Endothelial cell of umbilical vein (primary cell): ENCODE results near the gene NQO1. TPM values are rescaled to one million over a fixed set of nuclear protein-coding genes. Genes with fewer than 3 reads are reported as not detected.

ENCODE experiments used
- BruUV-seq: library from RNA; stranded (reverse); fragments of 400-500 nt; replicated peaks from 2 replicates; lab custom pipeline; 2021; lab: Mats Ljungman, UMichigan
- CTCF ChIA-PET: fragments of 300-600, 350-600 bp; sonication (Branson Sonifier 250); formaldehyde crosslinking; loops from one replicate; lab custom pipeline; 2021; ENCODE audit warnings: antibody characterized with exemption, inconsistent platforms; lab: Charles Lee
- POLR2A ChIA-PET: fragments of 300-600, 350-600 bp; sonication (Branson Sonifier 250); formaldehyde crosslinking; loops from one replicate; lab custom pipeline; 2021; ENCODE audit warnings: antibody characterized with exemption, inconsistent platforms; lab: Charles Lee
- DNase-seq: peaks from one replicate; pipeline ENCODE4 v3.0.0-alpha.2; 2011; ENCODE audit warnings: low read depth, low spot score
- FAIRE-seq: peaks from 2 replicates; lab custom pipeline; 2011; peaks lifted over from hg19 to GRCh38; lab: Jason Lieb, UNC
- H2AFZ ChIP-seq: 2 replicates; pipeline ENCODE4 v1.6.0; 2012; ENCODE audit warnings: low read depth, low read length, control low read depth, inconsistent platforms
- H3K27ac ChIP-seq: 2 replicates; pipeline ENCODE4 v1.5.1; 2011; ENCODE audit warnings: low read depth, mild to moderate bottlenecking, control low read depth, low read length, moderate library complexity; ENCODE audit not compliant: insufficient read depth
- H3K27me3 ChIP-seq, 2 experiments: 2 replicates each; pipeline versions ENCODE4 v1.6.0 to v1.6.1; 2011; ENCODE audit warnings: low read length in 2 of 2, mixed read lengths in 1 of 2; ENCODE audit not compliant: control insufficient read depth in 2 of 2, insufficient read depth in 2 of 2
- H3K36me3 ChIP-seq, 2 experiments: 2 replicates in 1 of 2; 3 replicates in 1 of 2; pipeline ENCODE4 v1.5.1; 2011; ENCODE audit warnings: low read length in 2 of 2, mild to moderate bottlenecking in 1 of 2, moderate library complexity in 1 of 2; ENCODE audit not compliant: control insufficient read depth in 2 of 2, insufficient read depth in 2 of 2; ENCODE audit errors: extremely low read depth in 1 of 2
- H3K4me1 ChIP-seq: 3 replicates; pipeline ENCODE4 v1.5.1; 2011; ENCODE audit warnings: mild to moderate bottlenecking, low read length; ENCODE audit not compliant: control insufficient read depth, insufficient read depth; ENCODE audit errors: extremely low read depth
- H3K4me2 ChIP-seq: 2 replicates; pipeline ENCODE4 v1.6.1; 2011; ENCODE audit warnings: low read length, control low read depth, mixed read lengths; ENCODE audit not compliant: insufficient read depth
- H3K4me3 ChIP-seq, 3 experiments: fragments of 200-600 bp in 1 of 3; sonication (generic), shearing (Covaris generic) in 1 of 3; replicated peaks in 1 of 3; 2 replicates each; pipeline ENCODE4 v1.5.1; 2011 to 2016; ENCODE audit warnings: control low read depth in 3 of 3, low read length in 3 of 3, mild to moderate bottlenecking in 2 of 3, inconsistent platforms in 1 of 3, low read depth in 1 of 3, moderate library complexity in 1 of 3; ENCODE audit not compliant: insufficient read depth in 1 of 3
- H3K79me2 ChIP-seq: 2 replicates; pipeline ENCODE4 v1.6.0; 2012; ENCODE audit warnings: low read length, inconsistent platforms; ENCODE audit not compliant: control insufficient read depth, insufficient read depth
- H3K9ac ChIP-seq: replicated peaks from 2 replicates; pipeline ENCODE3; 2011; ENCODE audit warnings: low read length, control low read depth; ENCODE audit not compliant: insufficient read depth; ENCODE audit errors: extremely low read depth
- H3K9me1 ChIP-seq: replicated peaks from 3 replicates; pipeline ENCODE4 v1.6.0; 2011; ENCODE audit warnings: mild to moderate bottlenecking, low read length; ENCODE audit not compliant: control insufficient read depth, insufficient read depth; ENCODE audit errors: extremely low read depth
- H3K9me3 ChIP-seq: replicated peaks from 2 replicates; pipeline ENCODE4 v1.5.1; 2012; ENCODE audit warnings: low read length, inconsistent platforms; ENCODE audit not compliant: control insufficient read depth, insufficient read depth
- H4K20me1 ChIP-seq: replicated peaks from 2 replicates; pipeline ENCODE3; 2011; ENCODE audit warnings: mild to moderate bottlenecking, low read length; ENCODE audit not compliant: control insufficient read depth, insufficient read depth; ENCODE audit errors: extremely low read depth
- EZH2 ChIP-seq: IDR thresholded peaks from 2 replicates; pipeline ENCODE4 v1.6.1; 2012; ENCODE audit warnings: borderline replicate concordance, low read depth, mild to moderate bottlenecking, moderate library complexity, low read length, inconsistent platforms; ENCODE audit not compliant: severe bottlenecking
- FOS ChIP-seq: IDR thresholded peaks from 2 replicates; pipeline ENCODE4 v1.6.1; 2011; ENCODE audit warnings: mild to moderate bottlenecking, low read length, moderate library complexity, borderline replicate concordance; ENCODE audit not compliant: insufficient read depth
- GATA2 ChIP-seq: IDR thresholded peaks from 2 replicates; pipeline ENCODE4 v1.7.0; 2011; ENCODE audit warnings: low read depth, mild to moderate bottlenecking, moderate library complexity, mixed read lengths, low read length; ENCODE audit not compliant: insufficient read length, insufficient read depth
- JUN ChIP-seq: IDR thresholded peaks from 2 replicates; pipeline ENCODE4 v1.6.1; 2011; ENCODE audit warnings: borderline replicate concordance, low read depth; ENCODE audit not compliant: insufficient read length, insufficient read depth
- MYC ChIP-seq: IDR thresholded peaks from one replicate; pipeline ENCODE4 v1.6.1; 2011; ENCODE audit warnings: mild to moderate bottlenecking, low read depth, low read length
- POLR2A ChIP-seq: IDR thresholded peaks from 2 replicates; pipeline ENCODE4 v1.6.1; 2012; ENCODE audit warnings: low read depth, mild to moderate bottlenecking, control low read depth, low read length
- POLR2AphosphoS5 ChIP-seq: IDR thresholded peaks from 2 replicates; pipeline ENCODE4 v1.6.1; 2012; ENCODE audit warnings: low read depth, mild to moderate bottlenecking, control low read depth, low read length, moderate library complexity; ENCODE audit not compliant: insufficient read depth
- dilution Hi-C: fragments of 300-500 bp; cut with MboI; formaldehyde crosslinking; loops from one replicate; pipeline ENCODE4 v1.15.0; 2019; ENCODE audit warnings: low sequenced_read_pairs; ENCODE audit not compliant: extremely low pct_ligation_motif_present
- intact Hi-C: fragments of 100-400 bp; cut with micrococcal nuclease; formaldehyde crosslinking; loops from one replicate; pipeline ENCODE4 v1.10.0; 2022
- polyA plus RNA-seq, 4 experiments: library from polyadenylated mRNA; depleted of rRNA in 3 of 4; stranded (reverse) in 3 of 4; unstranded in 1 of 4; fragments of >200 nt; gene quantifications; 2 replicates each; pipeline versions ENCODE4 v1.2.1 to v1.2.3, GENCODE V29; 2011 to 2012; ENCODE audit warnings: missing spikeins in 1 of 4
- total RNA-seq: library from RNA; stranded (reverse); gene quantifications from 2 replicates; pipeline ENCODE4 v1.2.3, GENCODE V29; 2021
- TF ChIP-seq, protein P1 (sequence below): IDR thresholded peaks from 2 replicates; pipeline ENCODE4 v1.6.1; 2011; ENCODE audit not compliant: insufficient read depth, insufficient read length
- TF ChIP-seq, protein P2 (sequence below), 2 donors: IDR thresholded peaks; 1 replicate in 1 of 2; 2 replicates in 1 of 2; pipeline ENCODE4 v1.5.1; 2011; ENCODE audit warnings: low read length in 2 of 2, mild to moderate bottlenecking in 2 of 2, moderate library complexity in 2 of 2, control low read depth in 1 of 2, inconsistent platforms in 1 of 2, low read depth in 1 of 2; ENCODE audit not compliant: insufficient read depth in 1 of 2; ENCODE audit errors: extremely low read depth in 1 of 2

NQO1 gene
- total and polyA plus RNA-seq, 2 donors (not counting 3 experiments of a cell fraction or from before 2014, with no cell fraction given) = 257 to 345 TPM

DNA sequence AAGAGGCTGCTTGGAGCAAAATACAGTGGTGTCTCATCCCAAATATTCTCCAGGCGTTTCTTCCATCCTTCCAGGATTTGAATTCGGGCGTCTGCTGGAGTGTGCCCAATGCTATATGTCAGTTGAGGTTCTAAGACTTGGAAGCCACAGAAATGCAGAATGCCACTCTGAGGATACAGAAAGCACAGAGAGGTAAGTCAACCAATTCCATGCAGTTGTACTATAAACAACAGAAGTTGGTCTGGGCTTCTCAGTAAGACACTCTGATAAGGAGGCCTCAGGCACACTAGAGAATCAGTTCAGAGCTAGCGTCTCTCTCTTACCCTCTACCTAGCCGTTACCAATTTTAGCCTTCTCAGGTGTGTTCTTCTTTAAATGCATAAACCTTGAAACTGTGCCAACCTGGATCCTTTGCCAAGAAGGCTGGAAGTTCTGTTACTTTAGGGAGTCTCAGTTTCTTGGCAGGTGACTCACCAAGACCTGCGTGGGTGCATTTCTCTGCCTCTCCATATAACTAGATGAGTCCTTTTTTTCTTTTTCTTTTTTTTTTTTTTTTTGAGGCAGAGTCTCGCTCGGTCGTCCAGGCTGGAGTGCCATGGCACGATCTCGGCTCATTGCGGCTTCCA is 15.1 kb downstream of the NQO1 start:
- FAIRE-seq (no peak), DNase-seq (no peak)
- Histone ChIP-seq H2AFZ (no peak overlapping the region), H3K4me3 (no peak overlapping the region), H3K79me2 (no peaks in the 10 kb centered on the region), H3K4me2 (no peak overlapping the region), H3K4me1 (no peaks in the 10 kb centered on the region), H3K27ac (no peak overlapping the region), H4K20me1 (no peaks in the 10 kb centered on the region), H3K9me3 (no peaks in the 10 kb centered on the region), H3K9ac (no peak overlapping the region), H3K36me3 (peaks cover 33 to 34% of the 10 kb centered on the region in 2 experiments), H3K27me3 (no peaks in the 10 kb centered on the region), H3K9me1 (no peaks in the 10 kb centered on the region)
- intact Hi-C loops = no loop called here
- CTCF ChIA-PET = interaction anchor here (7.9 kb wide), 1 partner anchor 43 kb away, joined by 67 read pairs; the partner anchor contains the start of gene NOB1
- no TSS peak for BruUV-seq
- no peak for TF ChIP-seq GATA2
- TF ChIP-seq POLR2A = no peak
- TF ChIP-seq POLR2AphosphoS5 = no peak
- TF ChIP-seq, protein P1, sequence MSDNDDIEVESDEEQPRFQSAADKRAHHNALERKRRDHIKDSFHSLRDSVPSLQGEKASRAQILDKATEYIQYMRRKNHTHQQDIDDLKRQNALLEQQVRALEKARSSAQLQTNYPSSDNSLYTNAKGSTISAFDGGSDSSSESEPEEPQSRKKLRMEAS = no peak
- TF ChIP-seq, protein P2, sequence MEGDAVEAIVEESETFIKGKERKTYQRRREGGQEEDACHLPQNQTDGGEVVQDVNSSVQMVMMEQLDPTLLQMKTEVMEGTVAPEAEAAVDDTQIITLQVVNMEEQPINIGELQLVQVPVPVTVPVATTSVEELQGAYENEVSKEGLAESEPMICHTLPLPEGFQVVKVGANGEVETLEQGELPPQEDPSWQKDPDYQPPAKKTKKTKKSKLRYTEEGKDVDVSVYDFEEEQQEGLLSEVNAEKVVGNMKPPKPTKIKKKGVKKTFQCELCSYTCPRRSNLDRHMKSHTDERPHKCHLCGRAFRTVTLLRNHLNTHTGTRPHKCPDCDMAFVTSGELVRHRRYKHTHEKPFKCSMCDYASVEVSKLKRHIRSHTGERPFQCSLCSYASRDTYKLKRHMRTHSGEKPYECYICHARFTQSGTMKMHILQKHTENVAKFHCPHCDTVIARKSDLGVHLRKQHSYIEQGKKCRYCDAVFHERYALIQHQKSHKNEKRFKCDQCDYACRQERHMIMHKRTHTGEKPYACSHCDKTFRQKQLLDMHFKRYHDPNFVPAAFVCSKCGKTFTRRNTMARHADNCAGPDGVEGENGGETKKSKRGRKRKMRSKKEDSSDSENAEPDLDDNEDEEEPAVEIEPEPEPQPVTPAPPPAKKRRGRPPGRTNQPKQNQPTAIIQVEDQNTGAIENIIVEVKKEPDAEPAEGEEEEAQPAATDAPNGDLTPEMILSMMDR (IDR thresholded peaks at IDR 0.05; ENCODE audit: extremely low read depth in 1 of 2, insufficient read depth in 1 of 2, low read depth in 1 of 2, low read length in 2 of 2) = no peak
- no peak for TF ChIP-seq MYC
- no peak for TF ChIP-seq JUN
- no peak for TF ChIP-seq EZH2
- TF ChIP-seq FOS = no peak
- dilution Hi-C loops = no loop called here
- POLR2A ChIA-PET = interaction anchor here (0.7 kb wide), 1 partner anchor 42 kb away, joined by 3 read pairs; no protein-coding TSS in a partner anchor
